K562 (cell line): Measurements from ENCODE around the gene KLHDC7B. TPM values are rescaled to one million over a fixed set of nuclear protein-coding genes. Genes with fewer than 3 reads are reported as not detected.

Experiments used
- CXXC5 ChIP-seq: fragments of 250-450 bp; sonication (Bioruptor Pico); IDR thresholded peaks from 2 replicates; pipeline ENCODE4 v1.8.0; 2022; ENCODE audit warnings: inconsistent platforms, mild to moderate bottlenecking, moderate library complexity
- GTF2E2 ChIP-seq: fragments of 200-800 bp; sonication (Bioruptor generic); IDR thresholded peaks from 2 replicates; pipeline ENCODE4 v1.6.1; 2016; ENCODE audit warnings: missing genetic modification characterization, missing compliant biosample characterization
- MAZ ChIP-seq, 2 experiments: fragments of 450-650 bp in 1 of 2; sonication (generic) in 1 of 2; formaldehyde crosslinking; IDR thresholded peaks in 1 of 2; conservative IDR thresholded peaks in 1 of 2; 2 replicates each; pipeline versions ENCODE4 v1.4.0 to v1.5.0; 2020; ENCODE audit warnings: mild to moderate bottlenecking in 1 of 2, missing genetic modification reagents in 1 of 2
- MIER1 ChIP-seq: fragments of 450-650 bp; IDR thresholded peaks from 2 replicates; pipeline ENCODE4 v1.6.1; 2016; ENCODE audit warnings: antibody characterized with exemption, mild to moderate bottlenecking, low read depth
- NR3C1 ChIP-seq: sonication (generic); formaldehyde crosslinking; IDR thresholded peaks from 2 replicates; pipeline ENCODE4 v1.8.1; 2022; ENCODE audit warnings: missing genetic modification reagents
- RAD21 ChIP-seq, 2 experiments: fragments of 250-450 bp in 1 of 2; fragments of 450-650 bp in 1 of 2; sonication (Bioruptor Pico) in 1 of 2; formaldehyde crosslinking in 1 of 2; IDR thresholded peaks in 1 of 2; conservative IDR thresholded peaks in 1 of 2; 2 replicates each; pipeline versions ENCODE4 v1.4.0 to v1.8.0; 2020 to 2022; ENCODE audit warnings: mild to moderate bottlenecking in 2 of 2, moderate library complexity in 1 of 2
- RCOR1 ChIP-seq, 2 experiments: IDR thresholded peaks; 2 replicates each; pipeline ENCODE4 v1.6.1; 2012; ENCODE audit warnings: low read depth in 2 of 2, low read length in 2 of 2, borderline replicate concordance in 1 of 2, improper control_type of control experiment in 1 of 2
- SAP30 ChIP-seq: fragments of 200-600 bp; sonication (generic); IDR thresholded peaks from 2 replicates; pipeline ENCODE4 v1.6.1; 2012; ENCODE audit warnings: borderline replicate concordance, low read depth, mild to moderate bottlenecking, moderate library complexity, low read length, control low read depth, inconsistent platforms; ENCODE audit not compliant: insufficient read depth, poor library complexity, severe bottlenecking
- SMC3 ChIP-seq: conservative IDR thresholded peaks from 2 replicates; pipeline ENCODE4 v1.6.1; 2011; ENCODE audit warnings: low read depth, low read length, improper control_type of control experiment; ENCODE audit not compliant: insufficient read depth
- THRAP3 ChIP-seq: fragments of 450-650 bp; IDR thresholded peaks from 2 replicates; pipeline ENCODE4 v1.6.1; 2016; ENCODE audit warnings: mild to moderate bottlenecking, inconsistent platforms, borderline replicate concordance
- TRIM28 ChIP-seq: fragments of 450-650 bp; IDR thresholded peaks from 2 replicates; pipeline ENCODE4 v1.6.1; 2017
- polyA plus RNA-seq, 8 experiments: library from polyadenylated mRNA; depleted of rRNA in 4 of 8; stranded (reverse) in 5 of 8; unstranded in 3 of 8; fragments of >200 nt; fragmentation: Nextera tagmentation in 2 of 8; fragmentation: Illumina TruSeq in 1 of 8; extraction: Ambion mirVana in 2 of 8; extraction: Trizol in 1 of 8; gene quantifications; 2 replicates each; pipeline versions ENCODE4 v1.2.1 to v1.2.3, GENCODE V29; 2011 to 2014; ENCODE audit warnings: inconsistent platforms in 1 of 8, missing spikeins in 1 of 8
- total RNA-seq, 7 experiments: library from RNA; depleted of rRNA in 6 of 7; stranded (reverse); fragments of >200 nt in 6 of 7; fragmentation: Illumina TruSeq in 2 of 7; extraction: Trizol in 2 of 7; gene quantifications; 2 replicates each; pipeline versions ENCODE4 v1.2.1 to v1.2.3, GENCODE V29; 2011 to 2021; ENCODE audit warnings: low replicate concordance in 1 of 7
- TF ChIP-seq, protein P1 (sequence below): sonication (generic); formaldehyde crosslinking; IDR thresholded peaks from 2 replicates; pipeline ENCODE4 v1.8.1; 2023; ENCODE audit warnings: mild to moderate bottlenecking, missing genetic modification reagents
- TF ChIP-seq, protein P2 (sequence below): fragments of 450-650 bp; formaldehyde crosslinking; IDR thresholded peaks from 2 replicates; pipeline ENCODE4 v1.4.0; 2020; ENCODE audit warnings: mild to moderate bottlenecking, moderate library complexity
- TF ChIP-seq, protein P3 (sequence below): sonication (generic); formaldehyde crosslinking; IDR thresholded peaks from 2 replicates; pipeline ENCODE4 v1.8.0; 2022; ENCODE audit warnings: missing genetic modification reagents, mild to moderate bottlenecking, moderate library complexity, borderline replicate concordance
- TF ChIP-seq, protein P4 (sequence below): fragments of 450-650 bp; IDR thresholded peaks from one replicate; pipeline ENCODE4 v1.6.1; 2018; ENCODE audit warnings: mild to moderate bottlenecking, moderate library complexity; ENCODE audit not compliant: partially characterized antibody
- TF ChIP-seq, protein P5 (sequence below): IDR thresholded peaks from 2 replicates; pipeline ENCODE4 v1.6.1; 2014; ENCODE audit warnings: antibody characterized with exemption
- TF ChIP-seq, protein P6 (sequence below): fragments of 250-450 bp; sonication (Bioruptor Pico); IDR thresholded peaks from 2 replicates; pipeline ENCODE4 v1.4.0; 2020; ENCODE audit warnings: mild to moderate bottlenecking, moderate library complexity, borderline replicate concordance

Gene KLHDC7B
- total and polyA plus RNA-seq, 9 of the 15 experiments (the other 6 are each of a cell fraction or from before 2014, with no cell fraction given): 0.04 to 0.22 (median 0.05) TPM; not detected in 4

DNA sequence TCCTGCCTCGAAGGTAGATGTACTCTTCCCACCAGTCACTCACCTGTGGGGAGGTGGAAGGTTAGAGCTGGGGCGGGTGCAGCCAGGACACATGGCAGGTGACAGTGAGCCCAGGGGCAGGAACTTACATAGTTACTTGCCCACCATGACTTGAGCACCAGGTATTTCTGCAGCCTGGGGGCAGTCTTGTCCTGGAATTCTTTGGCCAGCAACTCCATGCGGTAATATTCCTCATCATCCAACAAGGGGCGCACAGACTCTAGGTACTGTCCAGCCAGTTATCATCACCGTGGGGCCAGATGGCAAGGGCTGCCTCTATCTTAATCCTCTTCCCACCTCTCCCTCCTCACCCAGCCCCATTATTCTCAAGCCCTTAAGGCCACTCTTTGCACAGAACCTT is 30.4 kb downstream of the KLHDC7B start (continued):
- TF ChIP-seq, protein P1, sequence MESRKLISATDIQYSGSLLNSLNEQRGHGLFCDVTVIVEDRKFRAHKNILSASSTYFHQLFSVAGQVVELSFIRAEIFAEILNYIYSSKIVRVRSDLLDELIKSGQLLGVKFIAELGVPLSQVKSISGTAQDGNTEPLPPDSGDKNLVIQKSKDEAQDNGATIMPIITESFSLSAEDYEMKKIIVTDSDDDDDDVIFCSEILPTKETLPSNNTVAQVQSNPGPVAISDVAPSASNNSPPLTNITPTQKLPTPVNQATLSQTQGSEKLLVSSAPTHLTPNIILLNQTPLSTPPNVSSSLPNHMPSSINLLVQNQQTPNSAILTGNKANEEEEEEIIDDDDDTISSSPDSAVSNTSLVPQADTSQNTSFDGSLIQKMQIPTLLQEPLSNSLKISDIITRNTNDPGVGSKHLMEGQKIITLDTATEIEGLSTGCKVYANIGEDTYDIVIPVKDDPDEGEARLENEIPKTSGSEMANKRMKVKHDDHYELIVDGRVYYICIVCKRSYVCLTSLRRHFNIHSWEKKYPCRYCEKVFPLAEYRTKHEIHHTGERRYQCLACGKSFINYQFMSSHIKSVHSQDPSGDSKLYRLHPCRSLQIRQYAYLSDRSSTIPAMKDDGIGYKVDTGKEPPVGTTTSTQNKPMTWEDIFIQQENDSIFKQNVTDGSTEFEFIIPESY (CRISPR knock-in tag): no peak
- no peak for TF ChIP-seq TRIM28
- TF ChIP-seq, protein P2, sequence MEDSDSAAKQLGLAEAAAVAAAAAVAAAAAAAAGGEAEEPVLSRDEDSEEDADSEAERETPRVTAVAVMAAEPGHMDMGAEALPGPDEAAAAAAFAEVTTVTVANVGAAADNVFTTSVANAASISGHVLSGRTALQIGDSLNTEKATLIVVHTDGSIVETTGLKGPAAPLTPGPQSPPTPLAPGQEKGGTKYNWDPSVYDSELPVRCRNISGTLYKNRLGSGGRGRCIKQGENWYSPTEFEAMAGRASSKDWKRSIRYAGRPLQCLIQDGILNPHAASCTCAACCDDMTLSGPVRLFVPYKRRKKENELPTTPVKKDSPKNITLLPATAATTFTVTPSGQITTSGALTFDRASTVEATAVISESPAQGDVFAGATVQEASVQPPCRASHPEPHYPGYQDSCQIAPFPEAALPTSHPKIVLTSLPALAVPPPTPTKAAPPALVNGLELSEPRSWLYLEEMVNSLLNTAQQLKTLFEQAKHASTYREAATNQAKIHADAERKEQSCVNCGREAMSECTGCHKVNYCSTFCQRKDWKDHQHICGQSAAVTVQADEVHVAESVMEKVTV (CRISPR knock-in tag): peak; percentile 72
- TF ChIP-seq RAD21 (CRISPR knock-in tag; conservative IDR thresholded peaks at IDR 0.05 in 1 of 2, IDR thresholded peaks at IDR 0.05 in 1 of 2): peak; percentile 86 to 95
- TF ChIP-seq SMC3: peak; percentile 90
- TF ChIP-seq, protein P3, sequence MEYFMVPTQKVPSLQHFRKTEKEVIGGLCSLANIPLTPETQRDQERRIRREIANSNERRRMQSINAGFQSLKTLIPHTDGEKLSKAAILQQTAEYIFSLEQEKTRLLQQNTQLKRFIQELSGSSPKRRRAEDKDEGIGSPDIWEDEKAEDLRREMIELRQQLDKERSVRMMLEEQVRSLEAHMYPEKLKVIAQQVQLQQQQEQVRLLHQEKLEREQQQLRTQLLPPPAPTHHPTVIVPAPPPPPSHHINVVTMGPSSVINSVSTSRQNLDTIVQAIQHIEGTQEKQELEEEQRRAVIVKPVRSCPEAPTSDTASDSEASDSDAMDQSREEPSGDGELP: no peak
- TF ChIP-seq MIER1: no peak
- no peak for TF ChIP-seq CXXC5 (CRISPR knock-in tag)
- no peak for TF ChIP-seq GTF2E2 (tag)
- TF ChIP-seq, protein P4, sequence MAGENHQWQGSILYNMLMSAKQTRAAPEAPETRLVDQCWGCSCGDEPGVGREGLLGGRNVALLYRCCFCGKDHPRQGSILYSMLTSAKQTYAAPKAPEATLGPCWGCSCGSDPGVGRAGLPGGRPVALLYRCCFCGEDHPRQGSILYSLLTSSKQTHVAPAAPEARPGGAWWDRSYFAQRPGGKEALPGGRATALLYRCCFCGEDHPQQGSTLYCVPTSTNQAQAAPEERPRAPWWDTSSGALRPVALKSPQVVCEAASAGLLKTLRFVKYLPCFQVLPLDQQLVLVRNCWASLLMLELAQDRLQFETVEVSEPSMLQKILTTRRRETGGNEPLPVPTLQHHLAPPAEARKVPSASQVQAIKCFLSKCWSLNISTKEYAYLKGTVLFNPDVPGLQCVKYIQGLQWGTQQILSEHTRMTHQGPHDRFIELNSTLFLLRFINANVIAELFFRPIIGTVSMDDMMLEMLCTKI: no peak
- TF ChIP-seq, protein P5, sequence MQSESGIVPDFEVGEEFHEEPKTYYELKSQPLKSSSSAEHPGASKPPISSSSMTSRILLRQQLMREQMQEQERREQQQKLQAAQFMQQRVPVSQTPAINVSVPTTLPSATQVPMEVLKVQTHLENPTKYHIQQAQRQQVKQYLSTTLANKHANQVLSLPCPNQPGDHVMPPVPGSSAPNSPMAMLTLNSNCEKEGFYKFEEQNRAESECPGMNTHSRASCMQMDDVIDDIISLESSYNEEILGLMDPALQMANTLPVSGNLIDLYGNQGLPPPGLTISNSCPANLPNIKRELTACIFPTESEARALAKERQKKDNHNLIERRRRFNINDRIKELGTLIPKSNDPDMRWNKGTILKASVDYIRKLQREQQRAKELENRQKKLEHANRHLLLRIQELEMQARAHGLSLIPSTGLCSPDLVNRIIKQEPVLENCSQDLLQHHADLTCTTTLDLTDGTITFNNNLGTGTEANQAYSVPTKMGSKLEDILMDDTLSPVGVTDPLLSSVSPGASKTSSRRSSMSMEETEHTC: no peak
- no peak for TF ChIP-seq NR3C1
- TF ChIP-seq RCOR1 (IDR thresholded peaks at IDR 0.05; ENCODE audit: borderline replicate concordance in 1 of 2, low read depth in 2 of 2, low read length in 2 of 2): peak in 1 of 2 experiments; percentile 15; a peak in 1 of 4 replicates
- TF ChIP-seq, protein P6, sequence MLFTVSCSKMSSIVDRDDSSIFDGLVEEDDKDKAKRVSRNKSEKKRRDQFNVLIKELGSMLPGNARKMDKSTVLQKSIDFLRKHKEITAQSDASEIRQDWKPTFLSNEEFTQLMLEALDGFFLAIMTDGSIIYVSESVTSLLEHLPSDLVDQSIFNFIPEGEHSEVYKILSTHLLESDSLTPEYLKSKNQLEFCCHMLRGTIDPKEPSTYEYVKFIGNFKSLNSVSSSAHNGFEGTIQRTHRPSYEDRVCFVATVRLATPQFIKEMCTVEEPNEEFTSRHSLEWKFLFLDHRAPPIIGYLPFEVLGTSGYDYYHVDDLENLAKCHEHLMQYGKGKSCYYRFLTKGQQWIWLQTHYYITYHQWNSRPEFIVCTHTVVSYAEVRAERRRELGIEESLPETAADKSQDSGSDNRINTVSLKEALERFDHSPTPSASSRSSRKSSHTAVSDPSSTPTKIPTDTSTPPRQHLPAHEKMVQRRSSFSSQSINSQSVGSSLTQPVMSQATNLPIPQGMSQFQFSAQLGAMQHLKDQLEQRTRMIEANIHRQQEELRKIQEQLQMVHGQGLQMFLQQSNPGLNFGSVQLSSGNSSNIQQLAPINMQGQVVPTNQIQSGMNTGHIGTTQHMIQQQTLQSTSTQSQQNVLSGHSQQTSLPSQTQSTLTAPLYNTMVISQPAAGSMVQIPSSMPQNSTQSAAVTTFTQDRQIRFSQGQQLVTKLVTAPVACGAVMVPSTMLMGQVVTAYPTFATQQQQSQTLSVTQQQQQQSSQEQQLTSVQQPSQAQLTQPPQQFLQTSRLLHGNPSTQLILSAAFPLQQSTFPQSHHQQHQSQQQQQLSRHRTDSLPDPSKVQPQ (CRISPR knock-in tag): no peak
- no peak for TF ChIP-seq SAP30
- TF ChIP-seq MAZ (CRISPR knock-in tag; conservative IDR thresholded peaks at IDR 0.05 in 1 of 2, IDR thresholded peaks at IDR 0.05 in 1 of 2): 0 out of 4 replicates have a peak, but pooled peaks of 1 of the 2 experiments have one; percentile 19
- TF ChIP-seq THRAP3: no peak
